Sigmoid colon (tissue), 4 donors: ENCODE data around the gene EMC7.

Experiments
- CTCF ChIP-seq, 4 experiments: fragments of 450-650 bp in 3 of 4; fragments of 200-600 bp in 1 of 4; IDR thresholded peaks; one replicate each; pipeline ENCODE4 v1.5.1; 2016 to 2019; ENCODE audit warnings: antibody characterized with exemption in 4 of 4, mild to moderate bottlenecking in 3 of 4, moderate library complexity in 2 of 4
- EP300 ChIP-seq, 4 donors: sonication (generic); formaldehyde crosslinking; IDR thresholded peaks; one replicate each; pipeline ENCODE4 v1.6.1; 2017; ENCODE audit warnings: antibody characterized with exemption in 4 of 4
- POLR2A ChIP-seq, 2 donors: fragments of 450-650 bp; IDR thresholded peaks; one replicate each; pipeline ENCODE4 v1.6.1; 2016; ENCODE audit warnings: antibody characterized with exemption in 2 of 2, mild to moderate bottlenecking in 2 of 2, moderate library complexity in 2 of 2

- no peak for TF ChIP-seq CTCF (IDR thresholded peaks at IDR 0.05)
- no peak for TF ChIP-seq EP300 (IDR thresholded peaks at IDR 0.05)
- TF ChIP-seq POLR2A (IDR thresholded peaks at IDR 0.05), result no peak
Measured at GRCh38 chr15:34114215-34114614, 12.6 kb upstream of the EMC7 start.
